SIG-M5 (cell line): ENCODE results near the gene SMC2.

ENCODE experiments used
- DNase-seq: peaks from one replicate; lab custom pipeline; 2025; lab: John Stamatoyannopoulos, UW

Gene SMC2

GRCh38 chr9:104093647-104094533 is at the start of gene SMC2:
Gene SMC2 (plus strand): TSS chr9:104094309. CDS start chr9:104095385, 1,076 bp downstream.
- DNase-seq: peak; percentile 64

GRCh38 chr9:104068546-104068945 is 25.6 kb upstream of the SMC2 start:
- DNase-seq: no peak

- DNase-seq: no peak
Measured at GRCh38 chr9:104069288-104069687, 24.8 kb upstream of the SMC2 start.

GRCh38 chr9:104071589-104071988 is 22.5 kb upstream of the SMC2 start:
- DNase-seq: no peak

GRCh38 chr9:104073098-104073769 is 20.9 kb upstream of the SMC2 start:
- no peak for DNase-seq

- no peak for DNase-seq
Measured at GRCh38 chr9:104073770-104074133, 20.4 kb upstream of the SMC2 start.

GRCh38 chr9:104074876-104075275 is 19.2 kb upstream of the SMC2 start:
- no peak for DNase-seq

GRCh38 chr9:104075801-104076753 is 18.0 kb upstream of the SMC2 start:
- DNase-seq: no peak

- DNase-seq: no peak
Measured at GRCh38 chr9:104078596-104078995, 15.5 kb upstream of the SMC2 start.

GRCh38 chr9:104080983-104081382 is 13.1 kb upstream of the SMC2 start:
- no peak for DNase-seq

GRCh38 chr9:104082168-104082567 is 11.9 kb upstream of the SMC2 start:
- DNase-seq: no peak

- DNase-seq: no peak
Measured at GRCh38 chr9:104085525-104085924, 8.6 kb upstream of the SMC2 start.

- DNase-seq: no peak
Measured at GRCh38 chr9:104087894-104088293, 6.2 kb upstream of the SMC2 start.

GRCh38 chr9:104088416-104088815 is 5.7 kb upstream of the SMC2 start:
- no peak for DNase-seq

GRCh38 chr9:104090578-104090977 is 3.5 kb upstream of the SMC2 start:
- DNase-seq: no peak

GRCh38 chr9:104091116-104091515 is 3.0 kb upstream of the SMC2 start:
- DNase-seq: no peak

- DNase-seq: no peak
Measured at GRCh38 chr9:104091708-104092107, 2.4 kb upstream of the SMC2 start.

- no peak for DNase-seq
Measured at GRCh38 chr9:104092192-104092591, 1.9 kb upstream of the SMC2 start.

- DNase-seq: no peak
Measured at GRCh38 chr9:104092875-104093600, 1.1 kb upstream of the SMC2 start.

- DNase-seq: no peak
Measured at GRCh38 chr9:104094534-104095015, 466 bp downstream of the SMC2 start.

- no peak for DNase-seq
Measured at GRCh38 chr9:104099630-104100029, 5.5 kb downstream of the SMC2 start.
